A673 (cell line): Measurements from ENCODE around the gene ARHGEF7. TPM values are rescaled to one million over a fixed set of nuclear protein-coding genes. Genes with fewer than 3 reads are reported as not detected.

Experiments
- BruUV-seq: library from RNA; stranded (reverse); fragments of 400-500 nt; replicated peaks from 2 replicates; lab custom pipeline; 2021; lab: Mats Ljungman, UMichigan
- CTCF ChIA-PET: fragments of 300-600 bp; sonication (Branson Sonifier 250); formaldehyde crosslinking; loops from one replicate; lab custom pipeline; 2022; ENCODE audit warnings: antibody characterized with exemption; lab: Charles Lee
- POLR2A ChIA-PET: fragments of 300-600 bp; sonication (Branson Sonifier 250); formaldehyde crosslinking; loops from one replicate; lab custom pipeline; 2022; ENCODE audit warnings: antibody characterized with exemption; ENCODE audit not compliant: low non-redundant PET; lab: Charles Lee
- DNase-seq: peaks from one replicate; pipeline ENCODE4 v3.0.0-alpha.2; 2015; ENCODE audit warnings: low spot score
- H3K27ac ChIP-seq: fragments of 200-600 bp; sonication (generic); 2 replicates; pipeline ENCODE4 v1.5.1; 2016; ENCODE audit warnings: mixed run types, low read depth, mild to moderate bottlenecking, mixed read lengths, antibody characterized with exemption, low read length; ENCODE audit not compliant: poor library complexity, severe bottlenecking
- H3K27me3 ChIP-seq: fragments of 200-600 bp; sonication (generic); replicated peaks from 2 replicates; pipeline ENCODE4 v1.6.1; 2017; ENCODE audit warnings: mixed run types, low read depth, mild to moderate bottlenecking, mixed read lengths, antibody characterized with exemption, low read length; ENCODE audit not compliant: insufficient read depth, poor library complexity
- H3K36me3 ChIP-seq: fragments of 200-600 bp; sonication (generic); 2 replicates; pipeline ENCODE4 v1.6.1; 2016; ENCODE audit warnings: mixed run types, mild to moderate bottlenecking, mixed read lengths, antibody characterized with exemption, low read length; ENCODE audit not compliant: insufficient read depth, poor library complexity, severe bottlenecking
- H3K4me1 ChIP-seq: fragments of 200-600 bp; sonication (generic); 2 replicates; pipeline ENCODE4 v1.6.1; 2017; ENCODE audit warnings: mixed run types, mild to moderate bottlenecking, mixed read lengths, antibody characterized with exemption, low read length; ENCODE audit not compliant: insufficient read depth, poor library complexity, severe bottlenecking
- H3K4me3 ChIP-seq: fragments of 200-600 bp; sonication (generic); 2 replicates; pipeline ENCODE4 v1.5.1; 2016; ENCODE audit warnings: low read depth, mixed run types, mild to moderate bottlenecking, mixed read lengths, low read length; ENCODE audit not compliant: poor library complexity, severe bottlenecking
- H3K9me3 ChIP-seq: fragments of 200-600 bp; sonication (generic); 2 replicates; pipeline ENCODE4 v1.6.1; 2016; ENCODE audit warnings: mixed run types, low read depth, mild to moderate bottlenecking, mixed read lengths, antibody characterized with exemption, low read length; ENCODE audit not compliant: poor library complexity, severe bottlenecking
- EZH2 ChIP-seq: fragments of 200-600 bp; sonication (generic); IDR thresholded peaks from 2 replicates; pipeline ENCODE4 v1.6.1; 2017; ENCODE audit warnings: borderline replicate concordance, low read depth, mild to moderate bottlenecking, mixed read lengths, antibody characterized with exemption, low read length; ENCODE audit not compliant: poor library complexity, severe bottlenecking
- intact Hi-C: fragments of 100-400 bp; cut with micrococcal nuclease; formaldehyde crosslinking; loops from one replicate; pipeline ENCODE4 v1.10.0; 2022; ENCODE audit not compliant: unreplicated experiment
- total RNA-seq: library from RNA; stranded (reverse); gene quantifications from 2 replicates; pipeline ENCODE4 v1.2.3, GENCODE V29; 2021
- TF ChIP-seq, protein P1 (sequence below): fragments of 300-800, 200-600 bp; sonication (generic); conservative IDR thresholded peaks from 2 replicates; pipeline ENCODE4 v1.5.1; 2017; ENCODE audit warnings: low read depth, mild to moderate bottlenecking, antibody characterized with exemption, low read length, moderate library complexity, mixed read lengths

The ARHGEF7 gene
- total RNA-seq, 1 experiment from 2014 or later, result 39.9 TPM

DNA sequence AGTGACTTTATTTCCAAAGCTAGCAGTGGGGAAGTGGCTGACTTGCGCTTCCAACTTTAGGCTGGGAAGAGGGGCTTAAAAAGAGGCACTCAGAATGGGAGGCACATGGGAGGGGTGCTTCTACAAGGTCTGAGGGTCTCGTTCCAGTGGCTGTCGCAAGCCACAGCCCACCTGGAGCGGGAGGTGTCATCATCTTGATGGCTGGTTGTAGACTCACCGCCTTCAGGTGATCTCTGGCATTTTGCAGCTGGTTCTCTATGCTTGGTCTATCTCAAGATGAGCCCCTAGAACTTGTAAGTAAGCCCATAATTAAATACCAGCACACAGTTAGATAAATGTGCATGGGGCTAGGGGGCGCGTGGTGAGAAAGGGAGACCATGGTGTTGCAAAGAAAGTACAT lies 214.5 kb downstream of the ARHGEF7 start:
- DNase-seq, result no peak
- H3K27me3 ChIP-seq, result no peaks in the 10 kb centered on the region

DNA sequence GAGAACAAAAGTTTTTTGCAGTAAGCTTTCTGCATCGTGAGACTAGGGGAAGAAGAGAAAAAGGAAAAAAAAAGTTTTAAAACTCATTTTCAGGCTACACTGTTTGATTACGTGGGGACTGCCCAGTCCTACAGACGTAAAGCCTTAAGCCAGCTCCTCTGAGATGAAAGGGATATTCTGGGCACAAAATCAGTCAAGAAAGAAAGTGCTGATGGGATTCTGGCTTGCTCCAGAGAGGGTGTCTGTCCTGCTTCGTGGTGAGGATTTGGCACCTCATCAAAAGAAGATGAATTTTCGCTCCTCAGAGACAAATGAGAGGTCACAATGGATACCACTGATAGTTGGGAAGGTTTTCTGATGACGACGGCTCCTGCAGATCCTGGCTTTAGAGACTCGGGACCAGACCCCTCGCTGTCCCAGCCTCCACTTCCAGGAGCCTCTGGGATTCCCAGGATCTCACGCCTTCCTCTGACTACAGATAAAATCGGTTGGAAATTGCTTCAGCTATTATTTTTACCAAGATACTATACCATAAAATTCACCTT lies 215.0 kb downstream of the ARHGEF7 start:
- Histone ChIP-seq H3K9me3 (no peaks in the 10 kb centered on the region), H3K27me3 (no peaks in the 10 kb centered on the region), H3K4me3 (no peak overlapping the region), H3K27ac (no peak overlapping the region), H3K36me3 (no peaks in the 10 kb centered on the region), H3K4me1 (no peaks in the 10 kb centered on the region)
- no TSS peak for BruUV-seq
- intact Hi-C loops, result no loop called here
- ChIA-PET POLR2A (no interaction called here), CTCF (no interaction called here)
- DNase-seq, result no peak
- TF ChIP-seq, protein P1, sequence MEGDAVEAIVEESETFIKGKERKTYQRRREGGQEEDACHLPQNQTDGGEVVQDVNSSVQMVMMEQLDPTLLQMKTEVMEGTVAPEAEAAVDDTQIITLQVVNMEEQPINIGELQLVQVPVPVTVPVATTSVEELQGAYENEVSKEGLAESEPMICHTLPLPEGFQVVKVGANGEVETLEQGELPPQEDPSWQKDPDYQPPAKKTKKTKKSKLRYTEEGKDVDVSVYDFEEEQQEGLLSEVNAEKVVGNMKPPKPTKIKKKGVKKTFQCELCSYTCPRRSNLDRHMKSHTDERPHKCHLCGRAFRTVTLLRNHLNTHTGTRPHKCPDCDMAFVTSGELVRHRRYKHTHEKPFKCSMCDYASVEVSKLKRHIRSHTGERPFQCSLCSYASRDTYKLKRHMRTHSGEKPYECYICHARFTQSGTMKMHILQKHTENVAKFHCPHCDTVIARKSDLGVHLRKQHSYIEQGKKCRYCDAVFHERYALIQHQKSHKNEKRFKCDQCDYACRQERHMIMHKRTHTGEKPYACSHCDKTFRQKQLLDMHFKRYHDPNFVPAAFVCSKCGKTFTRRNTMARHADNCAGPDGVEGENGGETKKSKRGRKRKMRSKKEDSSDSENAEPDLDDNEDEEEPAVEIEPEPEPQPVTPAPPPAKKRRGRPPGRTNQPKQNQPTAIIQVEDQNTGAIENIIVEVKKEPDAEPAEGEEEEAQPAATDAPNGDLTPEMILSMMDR, result no peak
- TF ChIP-seq EZH2, result no peak

More for the DNA sequence above, 214.5 kb downstream of the ARHGEF7 start:
- TF ChIP-seq, protein P1, result no peak
- no peak for TF ChIP-seq EZH2
- H3K4me3 ChIP-seq, result no peak overlapping the region
- no peaks in the 10 kb centered on the region for H3K9me3 ChIP-seq
- intact Hi-C loops, result no loop called here
- H3K36me3 ChIP-seq, result no peaks in the 10 kb centered on the region
- no peak overlapping the region for H3K27ac ChIP-seq
- BruUV-seq, result no TSS peak
- ChIA-PET POLR2A (no interaction called here), CTCF (no interaction called here)
- no peaks in the 10 kb centered on the region for H3K4me1 ChIP-seq

DNA sequence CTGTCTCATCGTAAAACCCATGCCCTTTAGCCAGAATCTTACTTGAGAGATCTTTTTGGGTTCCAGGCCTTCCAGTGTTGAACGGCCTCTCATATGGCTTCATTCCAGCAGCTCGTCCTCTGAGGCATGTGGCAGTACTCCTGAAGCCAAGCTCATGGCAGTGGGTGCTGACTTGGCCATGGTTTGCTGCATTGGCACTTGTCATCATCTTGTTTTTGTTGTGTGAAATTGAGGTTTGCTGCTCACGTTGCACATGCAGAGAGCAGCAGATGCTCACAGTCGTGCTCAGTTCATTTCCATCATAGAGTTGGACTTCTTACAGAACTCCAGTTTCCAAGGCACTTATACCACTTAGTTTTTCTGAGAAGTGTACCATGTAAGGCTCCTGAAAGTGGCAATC lies 220.2 kb downstream of the ARHGEF7 start:
- ChIA-PET POLR2A (no interaction called here), CTCF (no interaction called here)
- no peaks in the 10 kb centered on the region for H3K4me1 ChIP-seq
- H3K36me3 ChIP-seq, result no peaks in the 10 kb centered on the region
- H3K9me3 ChIP-seq, result no peaks in the 10 kb centered on the region
- H3K4me3 ChIP-seq, result no peak overlapping the region
- no peak overlapping the region for H3K27ac ChIP-seq
- H3K27me3 ChIP-seq, result no peaks in the 10 kb centered on the region
- intact Hi-C loops, result no loop called here
- no TSS peak for BruUV-seq
- DNase-seq, result no peak
- TF ChIP-seq, protein P1, result no peak
- no peak for TF ChIP-seq EZH2
